Suprapubic skin (tissue), 3 donors: ENCODE measurements around the gene SYT14.

ENCODE experiments used
- EP300 ChIP-seq: sonication (generic); formaldehyde crosslinking; IDR thresholded peaks from one replicate; pipeline ENCODE4 v1.6.1; 2017; ENCODE audit warnings: antibody characterized with exemption
- POLR2A ChIP-seq, 2 donors: fragments of 450-650 bp; IDR thresholded peaks; one replicate each; pipeline ENCODE4 v1.6.1; 2017; ENCODE audit warnings: antibody characterized with exemption in 2 of 2, mild to moderate bottlenecking in 2 of 2, moderate library complexity in 2 of 2
- TF ChIP-seq, protein P1 (sequence below), 2 donors: fragments of 200-600 bp in 1 of 2; fragments of 450-650 bp in 1 of 2; sonication (generic) in 1 of 2; IDR thresholded peaks; one replicate each; pipeline ENCODE4 v1.5.1; 2016 to 2019; ENCODE audit warnings: antibody characterized with exemption in 2 of 2, mild to moderate bottlenecking in 1 of 2, moderate library complexity in 1 of 2

DNA sequence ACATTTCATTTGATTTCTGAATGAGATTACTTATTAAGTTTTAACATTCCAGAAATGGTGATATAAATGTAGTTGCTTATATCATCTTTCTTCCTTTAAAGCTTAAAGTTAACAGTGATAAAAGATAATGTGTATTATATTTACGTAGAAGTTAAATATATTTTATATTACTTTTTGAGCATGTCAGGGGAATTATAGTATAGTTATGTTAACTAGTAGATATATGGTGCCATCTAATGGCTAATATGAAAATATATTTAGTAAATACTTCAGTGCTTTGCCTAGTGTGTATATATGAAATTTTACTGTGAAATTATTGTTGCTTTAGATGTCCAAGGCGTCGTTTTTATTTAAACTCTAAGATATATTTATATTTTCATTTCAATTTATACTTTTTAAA lies 51.5 kb downstream of the SYT14 start:
- TF ChIP-seq, protein P1, sequence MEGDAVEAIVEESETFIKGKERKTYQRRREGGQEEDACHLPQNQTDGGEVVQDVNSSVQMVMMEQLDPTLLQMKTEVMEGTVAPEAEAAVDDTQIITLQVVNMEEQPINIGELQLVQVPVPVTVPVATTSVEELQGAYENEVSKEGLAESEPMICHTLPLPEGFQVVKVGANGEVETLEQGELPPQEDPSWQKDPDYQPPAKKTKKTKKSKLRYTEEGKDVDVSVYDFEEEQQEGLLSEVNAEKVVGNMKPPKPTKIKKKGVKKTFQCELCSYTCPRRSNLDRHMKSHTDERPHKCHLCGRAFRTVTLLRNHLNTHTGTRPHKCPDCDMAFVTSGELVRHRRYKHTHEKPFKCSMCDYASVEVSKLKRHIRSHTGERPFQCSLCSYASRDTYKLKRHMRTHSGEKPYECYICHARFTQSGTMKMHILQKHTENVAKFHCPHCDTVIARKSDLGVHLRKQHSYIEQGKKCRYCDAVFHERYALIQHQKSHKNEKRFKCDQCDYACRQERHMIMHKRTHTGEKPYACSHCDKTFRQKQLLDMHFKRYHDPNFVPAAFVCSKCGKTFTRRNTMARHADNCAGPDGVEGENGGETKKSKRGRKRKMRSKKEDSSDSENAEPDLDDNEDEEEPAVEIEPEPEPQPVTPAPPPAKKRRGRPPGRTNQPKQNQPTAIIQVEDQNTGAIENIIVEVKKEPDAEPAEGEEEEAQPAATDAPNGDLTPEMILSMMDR (IDR thresholded peaks at IDR 0.05), result no peak
- no peak for TF ChIP-seq POLR2A (IDR thresholded peaks at IDR 0.05)
- no peak for TF ChIP-seq EP300
